Fibroblast of pulmonary artery (primary cell): ENCODE measurements around the gene FOXJ1.

Source experiments
- DNase-seq: peaks from one replicate; pipeline ENCODE4 v3.0.0-alpha.2; 2010; ENCODE audit warnings: low read depth
- H3K4me3 ChIP-seq: replicated peaks from 2 replicates; pipeline ENCODE4 v1.5.1; 2011; ENCODE audit warnings: low read depth, mild to moderate bottlenecking, control low read depth, low read length, moderate library complexity
- CTCF ChIP-seq: IDR thresholded peaks from 2 replicates; pipeline ENCODE4 v1.5.1; 2011; ENCODE audit warnings: mild to moderate bottlenecking, control low read depth, low read length, inconsistent platforms; ENCODE audit errors: missing control alignments

The FOXJ1 gene

DNA sequence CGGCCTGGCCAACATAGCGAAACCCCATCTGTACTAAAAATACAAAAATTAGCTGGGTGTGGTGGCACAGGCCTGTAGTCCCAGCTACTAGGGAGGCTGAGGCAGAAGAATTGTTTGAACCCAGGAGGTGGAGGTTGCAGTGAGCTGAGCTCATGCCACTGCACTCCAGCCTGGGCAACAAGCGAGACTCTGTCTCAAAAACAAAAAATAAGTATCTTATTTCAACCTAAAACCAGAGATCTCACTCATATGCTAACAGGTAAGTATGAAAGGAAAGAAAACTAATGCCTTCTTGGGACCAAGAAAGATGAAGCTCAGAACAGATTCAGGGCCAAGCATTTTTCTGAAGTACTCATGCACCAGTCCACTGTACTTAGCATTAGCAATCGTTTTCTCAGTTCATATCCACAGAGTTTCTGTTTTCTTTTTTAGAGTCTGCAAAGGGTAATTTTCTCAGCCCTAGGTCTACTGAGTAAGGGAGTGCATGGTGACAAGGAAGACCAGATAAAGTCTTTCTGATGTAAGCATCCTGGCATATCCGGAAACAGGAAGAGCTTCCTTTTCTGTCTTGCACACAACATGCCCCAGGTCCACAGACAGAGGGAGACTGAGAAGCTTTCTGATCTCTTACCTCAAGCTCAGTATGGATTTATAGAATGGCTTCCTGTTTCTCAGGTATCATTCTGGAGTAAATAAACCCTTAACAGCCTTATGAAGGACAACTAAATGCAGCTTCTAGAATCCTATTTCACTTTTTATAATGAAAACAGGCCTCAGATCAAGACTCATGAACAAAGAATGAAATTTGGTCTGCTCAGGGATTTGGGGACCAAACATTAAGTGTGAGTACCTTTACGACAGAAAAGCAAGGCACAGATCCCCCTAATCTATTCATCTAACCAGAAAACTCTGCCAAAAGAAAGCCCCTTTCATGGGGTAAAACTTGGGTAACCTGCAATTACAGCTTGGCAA lies 38.7 kb upstream of the FOXJ1 start:
- peak; percentile 27 for TF ChIP-seq CTCF
- H3K4me3 ChIP-seq: no peak overlapping the region
- peak; percentile 49 for DNase-seq

DNA sequence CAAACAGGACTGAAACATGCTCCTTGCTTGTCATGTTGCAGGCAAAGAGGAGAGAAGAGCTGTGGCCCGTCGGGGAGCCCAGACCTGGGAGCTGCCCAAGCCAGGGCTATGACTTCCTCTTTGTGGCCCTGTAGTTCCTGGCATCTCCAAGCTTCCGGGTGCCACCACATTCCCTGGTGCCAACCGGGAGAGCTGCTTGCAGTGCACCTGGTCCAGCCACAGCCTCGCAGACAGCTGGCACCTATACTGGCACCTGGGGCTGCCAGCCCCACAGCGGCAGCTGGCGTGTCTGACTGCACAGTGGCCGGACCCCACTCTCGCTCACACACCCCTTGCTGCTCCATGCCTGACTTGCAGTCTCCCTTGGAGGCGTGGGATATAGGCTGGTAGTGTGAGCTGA lies 37.1 kb upstream of the FOXJ1 start:
- DNase-seq: no peak
- no peak overlapping the region for H3K4me3 ChIP-seq
- TF ChIP-seq CTCF: no peak

- no peak for TF ChIP-seq CTCF
- no peak for DNase-seq
- H3K4me3 ChIP-seq: no peak overlapping the region
Measured at GRCh38 chr17:76176701-76177574, 35.9 kb upstream of the FOXJ1 start.

- no peak for TF ChIP-seq CTCF
- no peak for DNase-seq
- no peak overlapping the region for H3K4me3 ChIP-seq
Measured at GRCh38 chr17:76174037-76174436, 33.0 kb upstream of the FOXJ1 start.

DNA sequence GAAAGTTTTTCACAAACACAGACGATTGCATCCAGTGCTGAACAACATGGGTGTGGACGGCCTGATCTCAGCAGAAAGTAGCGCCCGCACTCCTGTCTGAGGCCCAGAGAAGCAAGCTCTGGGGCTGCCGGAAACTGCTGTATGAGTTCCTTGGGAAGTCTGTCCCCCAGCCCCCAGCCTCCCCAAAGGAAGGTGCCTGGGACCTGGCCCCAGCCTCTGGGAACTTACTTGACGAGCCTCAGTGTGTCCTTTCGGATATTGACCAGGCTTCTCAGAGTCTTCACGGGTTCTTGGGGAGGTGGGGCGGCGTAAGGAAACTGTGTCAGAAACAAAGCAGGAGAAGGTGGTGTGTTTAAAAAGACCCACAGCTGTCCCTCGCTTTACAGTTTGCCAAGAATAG lies 32.4 kb upstream of the FOXJ1 start:
- no peak overlapping the region for H3K4me3 ChIP-seq
- no peak for TF ChIP-seq CTCF
- no peak for DNase-seq

DNA sequence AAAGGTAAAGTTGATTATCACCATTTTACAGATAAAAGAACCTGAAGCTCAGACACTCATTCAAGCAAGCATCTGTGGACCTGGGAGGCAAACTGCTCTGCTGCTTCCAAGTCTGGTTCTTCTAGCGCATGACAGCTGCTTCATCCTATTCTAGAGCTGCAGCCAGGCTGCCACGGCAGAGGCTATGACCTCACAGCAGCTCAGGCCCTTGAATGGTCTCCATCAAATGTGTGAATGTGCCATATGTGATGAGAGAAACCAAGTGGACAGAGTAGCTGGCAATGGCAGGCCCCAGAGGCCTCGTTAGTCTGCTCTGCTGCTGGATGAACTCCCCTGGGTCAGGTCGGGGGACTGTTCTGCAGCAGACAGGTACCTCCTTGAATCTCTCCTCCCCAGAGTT lies 30.7 kb upstream of the FOXJ1 start:
- DNase-seq: no peak
- H3K4me3 ChIP-seq: no peak overlapping the region
- no peak for TF ChIP-seq CTCF
